HCT116 (cell line): Measurements from ENCODE around the gene TRPM1. TPM values are rescaled to one million over a fixed set of nuclear protein-coding genes. Genes with fewer than 3 reads are reported as not detected.

Experiments used
- ATAC-seq: fragments of 200-7000 bp; cut with Tn5 transposase; 2 replicates; pipeline ENCODE4 v1.9.1; 2020; ENCODE audit warnings: mild to moderate bottlenecking, moderate library complexity
- BruUV-seq: library from RNA; stranded (reverse); fragments of 400-500 nt; replicated peaks from 2 replicates; lab custom pipeline; 2021; lab: Mats Ljungman, UMichigan
- CTCF ChIA-PET: fragments of 300-600 bp; sonication (Branson Sonifier 250); formaldehyde crosslinking; loops from one replicate; lab custom pipeline; 2021; ENCODE audit warnings: antibody characterized with exemption; lab: Charles Lee
- POLR2A ChIA-PET: fragments of 300-600, 350-600 bp; sonication (Branson Sonifier 250); formaldehyde crosslinking; loops from one replicate; lab custom pipeline; 2021; ENCODE audit warnings: antibody characterized with exemption; lab: Charles Lee
- RAD21 ChIA-PET, 2 experiments: fragments of 300-600 bp; sonication (Branson Sonifier 250); formaldehyde crosslinking; loops; one replicate each; lab custom pipeline; 2023; ENCODE audit warnings: low total read pairs in 2 of 2; ENCODE audit not compliant: uncharacterized antibody in 2 of 2, unreplicated experiment in 2 of 2, low non-redundant PET in 1 of 2; lab: Charles Lee
- DNase-seq: peaks from one replicate; pipeline ENCODE4 v3.0.0-alpha.2; 2010; ENCODE audit warnings: low read depth, low spot score
- H2AFZ ChIP-seq: fragments of 200-600 bp; shearing (Covaris generic), sonication (generic); 2 replicates; pipeline ENCODE4 v1.6.1; 2017; ENCODE audit warnings: low read depth, mixed run types, mixed read lengths, antibody characterized with exemption, low read length; ENCODE audit not compliant: poor library complexity, severe bottlenecking
- H3K27ac ChIP-seq: 2 replicates; pipeline ENCODE4 v1.5.1; 2012; ENCODE audit warnings: low read depth, low read length
- H3K27me3 ChIP-seq: fragments of 200-600 bp; sonication (generic); 2 replicates; pipeline ENCODE4 v1.6.1; 2016; ENCODE audit warnings: mixed run types, low read length, mixed read lengths; ENCODE audit not compliant: insufficient read depth
- H3K36me3 ChIP-seq, 2 experiments: fragments of 200-500 bp in 1 of 2; fragments of 200-600 bp in 1 of 2; sonication (Bioruptor generic) in 1 of 2; sonication (generic) in 1 of 2; 2 replicates each; pipeline versions ENCODE4 v1.5.1 to v1.6.1; 2014 to 2016; ENCODE audit warnings: low read length in 2 of 2, inconsistent platforms in 1 of 2, mixed read lengths in 1 of 2, mixed run types in 1 of 2; ENCODE audit not compliant: insufficient read depth in 2 of 2, control insufficient read depth in 1 of 2
- H3K4me1 ChIP-seq, 2 experiments: fragments of 200-600 bp in 1 of 2; sonication (generic) in 1 of 2; 2 replicates each; pipeline versions ENCODE4 v1.5.1 to v1.6.1; 2012 to 2017; ENCODE audit warnings: low read length in 2 of 2, inconsistent platforms in 1 of 2, mild to moderate bottlenecking in 1 of 2, mixed read lengths in 1 of 2, mixed run types in 1 of 2, moderate library complexity in 1 of 2; ENCODE audit not compliant: insufficient read depth in 2 of 2, control insufficient read depth in 1 of 2
- H3K4me2 ChIP-seq: fragments of 200-600 bp; sonication (generic); 2 replicates; pipeline ENCODE4 v1.6.1; 2017; ENCODE audit warnings: mixed run types, low read length, mixed read lengths
- H3K4me3 ChIP-seq, 2 experiments: fragments of 200-600 bp in 1 of 2; sonication (generic) in 1 of 2; replicated peaks in 1 of 2; 2 replicates each; pipeline ENCODE4 v1.5.1; 2011 to 2016; ENCODE audit warnings: low read length in 2 of 2, control low read depth in 1 of 2, low read depth in 1 of 2, mild to moderate bottlenecking in 1 of 2, mixed read lengths in 1 of 2, mixed run types in 1 of 2
- H3K79me2 ChIP-seq: fragments of 200-600 bp; sonication (generic); 2 replicates; pipeline ENCODE4 v1.6.1; 2017; ENCODE audit warnings: mild to moderate bottlenecking, mixed run types, low read length, moderate library complexity, mixed read lengths; ENCODE audit not compliant: insufficient read depth
- H3K9ac ChIP-seq: fragments of 200-600 bp; sonication (generic); 2 replicates; pipeline ENCODE4 v1.6.1; 2016; ENCODE audit warnings: low read length, mixed read lengths
- H3K9me2 ChIP-seq: fragments of 200-600 bp; sonication (generic), shearing (Covaris generic); 2 replicates; pipeline ENCODE4 v1.6.1; 2017; ENCODE audit warnings: mixed run types, mild to moderate bottlenecking, moderate library complexity; ENCODE audit not compliant: insufficient read depth
- H3K9me3 ChIP-seq, 2 experiments: fragments of 200-500 bp in 1 of 2; fragments of 200-600 bp in 1 of 2; sonication (Bioruptor generic) in 1 of 2; sonication (generic) in 1 of 2; 2 replicates each; pipeline ENCODE4 v1.6.1; 2014 to 2017; ENCODE audit warnings: low read length in 2 of 2, mixed read lengths in 2 of 2, inconsistent platforms in 1 of 2, low read depth in 1 of 2, mild to moderate bottlenecking in 1 of 2, mixed run types in 1 of 2, moderate library complexity in 1 of 2; ENCODE audit not compliant: control insufficient read depth in 1 of 2, insufficient read depth in 1 of 2
- H4K20me1 ChIP-seq: fragments of 200-600 bp; sonication (generic), shearing (Covaris generic); 2 replicates; pipeline ENCODE4 v1.6.1; 2017; ENCODE audit warnings: mixed run types, mild to moderate bottlenecking, moderate library complexity; ENCODE audit not compliant: insufficient read depth
- ATF3 ChIP-seq: IDR thresholded peaks from 2 replicates; pipeline ENCODE4 v1.6.1; 2012
- CBX3 ChIP-seq: IDR thresholded peaks from 2 replicates; pipeline ENCODE4 v1.6.1; 2012; ENCODE audit warnings: low read depth
- CEBPB ChIP-seq: IDR thresholded peaks from 2 replicates; pipeline ENCODE4 v1.6.1; 2012; ENCODE audit warnings: low read depth
- EGR1 ChIP-seq: IDR thresholded peaks from 2 replicates; pipeline ENCODE4 v1.6.1; 2012; ENCODE audit warnings: low read depth
- EZH2 ChIP-seq: fragments of 200-600 bp; sonication (generic); IDR thresholded peaks from 2 replicates; pipeline ENCODE4 v1.6.1; 2017; ENCODE audit warnings: antibody characterized with exemption, mixed run types
- EZH2phosphoT487 ChIP-seq: fragments of 200-600 bp; IDR thresholded peaks from 2 replicates; pipeline ENCODE4 v1.6.1; 2018; ENCODE audit warnings: antibody characterized with exemption, borderline replicate concordance
- FOSL1 ChIP-seq: IDR thresholded peaks from 2 replicates; pipeline ENCODE4 v1.6.1; 2012; ENCODE audit warnings: low read depth
- MAX ChIP-seq: IDR thresholded peaks from 2 replicates; pipeline ENCODE4 v1.6.1; 2012
- POLR2A ChIP-seq: IDR thresholded peaks from 2 replicates; pipeline ENCODE4 v1.7.0; 2011; ENCODE audit warnings: borderline replicate concordance; ENCODE audit not compliant: insufficient read depth, insufficient read length; ENCODE audit errors: extremely low read depth
- POLR2AphosphoS5 ChIP-seq: IDR thresholded peaks from 2 replicates; pipeline ENCODE4 v1.6.1; 2011; ENCODE audit warnings: mild to moderate bottlenecking, low read depth, low read length, moderate library complexity
- RAD21 ChIP-seq: IDR thresholded peaks from 2 replicates; pipeline ENCODE4 v1.6.1; 2012; ENCODE audit warnings: low read depth, mild to moderate bottlenecking
- REST ChIP-seq: IDR thresholded peaks from 2 replicates; pipeline ENCODE4 v1.6.1; 2012; ENCODE audit warnings: low read depth
- SIN3A ChIP-seq: IDR thresholded peaks from 2 replicates; pipeline ENCODE4 v1.6.1; 2012; ENCODE audit warnings: low read depth
- SP1 ChIP-seq: IDR thresholded peaks from 2 replicates; pipeline ENCODE4 v1.6.1; 2012; ENCODE audit warnings: low read depth
- SRF ChIP-seq: IDR thresholded peaks from 2 replicates; pipeline ENCODE4 v1.6.1; 2012; ENCODE audit warnings: low read depth
- YY1 ChIP-seq: IDR thresholded peaks from 2 replicates; pipeline ENCODE4 v1.6.1; 2011; ENCODE audit warnings: low read length, low read depth, moderate library complexity, mild to moderate bottlenecking; ENCODE audit not compliant: insufficient replicate concordance; ENCODE audit errors: extremely low read depth
- ZBTB33 ChIP-seq: IDR thresholded peaks from 2 replicates; pipeline ENCODE4 v1.6.1; 2011; ENCODE audit warnings: mild to moderate bottlenecking, low read length, moderate library complexity; ENCODE audit not compliant: insufficient replicate concordance; ENCODE audit errors: extremely low read depth
- ZNF274 ChIP-seq: fragments of 200-500 bp; sonication (Bioruptor generic); IDR thresholded peaks from 2 replicates; pipeline ENCODE4 v1.6.1; 2014; ENCODE audit warnings: mild to moderate bottlenecking, low read depth, low read length, inconsistent platforms
- intact Hi-C: fragments of 100-400 bp; cut with micrococcal nuclease; formaldehyde crosslinking; loops from 2 replicates; pipeline ENCODE4 v1.10.0; 2022
- total RNA-seq: library from RNA; stranded (reverse); gene quantifications from one replicate; pipeline ENCODE4 v1.2.1, GENCODE V29; 2021; ENCODE audit not compliant: unreplicated experiment
- TF ChIP-seq, protein P1 (sequence below), 3 experiments: fragments of 200-600 bp in 1 of 3; sonication (generic) in 1 of 3; IDR thresholded peaks in 2 of 3; conservative IDR thresholded peaks in 1 of 3; 2 replicates each; pipeline ENCODE4 v1.5.1; 2012 to 2017; ENCODE audit warnings: low read depth in 2 of 3, low read length in 2 of 3, antibody characterized with exemption in 1 of 3, borderline replicate concordance in 1 of 3, control low read depth in 1 of 3, mild to moderate bottlenecking in 1 of 3, mixed read lengths in 1 of 3, mixed run types in 1 of 3, moderate library complexity in 1 of 3; ENCODE audit not compliant: insufficient read depth in 1 of 3

Gene TRPM1
- total RNA-seq, 1 experiment from 2014 or later, result not detected

- Histone ChIP-seq H3K27ac (no peak overlapping the region), H3K4me1 (peaks cover 3 to 7% of the 10 kb centered on the region in 2 experiments; a peak in 3 of 4 replicates), H2AFZ (no peak overlapping the region), H3K4me3 (no peak overlapping the region), H3K9me3 (no peaks in the 10 kb centered on the region), H4K20me1 (no peaks in the 10 kb centered on the region), H3K36me3 (no peaks in the 10 kb centered on the region), H3K4me2 (no peak overlapping the region), H3K79me2 (no peaks in the 10 kb centered on the region), H3K9ac (no peak overlapping the region), H3K27me3 (no peaks in the 10 kb centered on the region), H3K9me2 (no peaks in the 10 kb centered on the region)
- no peak for DNase-seq
- BruUV-seq, result no TSS peak
- RAD21 ChIA-PET, result no interaction called here
- POLR2A ChIA-PET, result no interaction called here
- no peak for TF ChIP-seq CBX3
- TF ChIP-seq POLR2A, result no peak
- TF ChIP-seq SRF, result no peak
- TF ChIP-seq EZH2phosphoT487, result no peak
- no peak for TF ChIP-seq RAD21
- TF ChIP-seq YY1, result no peak
- TF ChIP-seq POLR2AphosphoS5, result no peak
- TF ChIP-seq FOSL1, result no peak
- TF ChIP-seq CEBPB, result no peak
- TF ChIP-seq ZNF274, result no peak
- TF ChIP-seq, protein P1, sequence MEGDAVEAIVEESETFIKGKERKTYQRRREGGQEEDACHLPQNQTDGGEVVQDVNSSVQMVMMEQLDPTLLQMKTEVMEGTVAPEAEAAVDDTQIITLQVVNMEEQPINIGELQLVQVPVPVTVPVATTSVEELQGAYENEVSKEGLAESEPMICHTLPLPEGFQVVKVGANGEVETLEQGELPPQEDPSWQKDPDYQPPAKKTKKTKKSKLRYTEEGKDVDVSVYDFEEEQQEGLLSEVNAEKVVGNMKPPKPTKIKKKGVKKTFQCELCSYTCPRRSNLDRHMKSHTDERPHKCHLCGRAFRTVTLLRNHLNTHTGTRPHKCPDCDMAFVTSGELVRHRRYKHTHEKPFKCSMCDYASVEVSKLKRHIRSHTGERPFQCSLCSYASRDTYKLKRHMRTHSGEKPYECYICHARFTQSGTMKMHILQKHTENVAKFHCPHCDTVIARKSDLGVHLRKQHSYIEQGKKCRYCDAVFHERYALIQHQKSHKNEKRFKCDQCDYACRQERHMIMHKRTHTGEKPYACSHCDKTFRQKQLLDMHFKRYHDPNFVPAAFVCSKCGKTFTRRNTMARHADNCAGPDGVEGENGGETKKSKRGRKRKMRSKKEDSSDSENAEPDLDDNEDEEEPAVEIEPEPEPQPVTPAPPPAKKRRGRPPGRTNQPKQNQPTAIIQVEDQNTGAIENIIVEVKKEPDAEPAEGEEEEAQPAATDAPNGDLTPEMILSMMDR (IDR thresholded peaks at IDR 0.05 in 2 of 3, conservative IDR thresholded peaks at IDR 0.05 in 1 of 3; ENCODE audit: borderline replicate concordance in 1 of 3, insufficient read depth in 1 of 3, low read depth in 2 of 3, low read length in 2 of 3), result no peak
- TF ChIP-seq REST, result no peak
- TF ChIP-seq SIN3A, result no peak
- TF ChIP-seq EGR1, result no peak
- TF ChIP-seq ZBTB33, result no peak
- no peak for TF ChIP-seq SP1
- TF ChIP-seq MAX, result no peak
- no peak for TF ChIP-seq ATF3
- no peak for TF ChIP-seq EZH2
- ATAC-seq, result no peak
- intact Hi-C loops, result no loop called here
- CTCF ChIA-PET, result no interaction called here
Measured at GRCh38 chr15:31096563-31096962, 5.0 kb downstream of the TRPM1 start.
